GM21529 (cell line): ENCODE data around the gene NCAPG.

Experiments
- ATAC-seq: cut with Tn5 transposase; IDR thresholded peaks from one replicate; pipeline ENCODE4 v1.9.1; 2021; ENCODE audit not compliant: unreplicated experiment

NCAPG gene

DNA sequence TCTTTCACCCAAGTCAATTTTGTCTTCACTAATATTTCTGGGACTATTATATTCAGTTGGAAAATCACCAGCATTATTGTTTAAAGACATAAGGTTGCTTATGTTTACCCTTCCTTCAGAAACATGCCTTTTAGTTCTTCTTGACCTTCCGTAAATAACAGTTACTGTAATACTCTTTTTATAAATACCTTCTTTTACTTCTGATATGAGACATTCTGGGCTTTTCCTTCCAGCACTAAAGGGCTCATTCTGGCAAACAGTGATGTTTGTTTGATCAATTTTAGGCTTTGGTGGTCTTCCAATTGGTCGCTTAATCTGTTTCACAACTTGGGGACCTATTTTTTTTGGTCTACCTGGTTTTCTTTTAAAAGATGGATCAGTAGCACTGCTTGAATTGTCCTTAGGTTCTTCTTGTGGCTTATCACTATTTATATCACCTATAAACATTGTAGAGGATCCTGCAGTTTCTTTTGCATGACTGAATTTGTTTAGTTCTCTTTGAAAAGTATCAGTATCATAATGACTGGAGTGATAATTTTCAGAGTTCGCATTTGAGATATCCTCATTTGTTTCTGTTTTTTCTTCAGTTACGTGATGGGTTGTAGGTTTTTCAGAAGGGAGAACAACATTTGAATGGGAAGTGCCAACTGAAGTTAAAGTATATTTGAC lies 64.8 kb downstream of the NCAPG start:
- peak; percentile 97 for ATAC-seq

DNA sequence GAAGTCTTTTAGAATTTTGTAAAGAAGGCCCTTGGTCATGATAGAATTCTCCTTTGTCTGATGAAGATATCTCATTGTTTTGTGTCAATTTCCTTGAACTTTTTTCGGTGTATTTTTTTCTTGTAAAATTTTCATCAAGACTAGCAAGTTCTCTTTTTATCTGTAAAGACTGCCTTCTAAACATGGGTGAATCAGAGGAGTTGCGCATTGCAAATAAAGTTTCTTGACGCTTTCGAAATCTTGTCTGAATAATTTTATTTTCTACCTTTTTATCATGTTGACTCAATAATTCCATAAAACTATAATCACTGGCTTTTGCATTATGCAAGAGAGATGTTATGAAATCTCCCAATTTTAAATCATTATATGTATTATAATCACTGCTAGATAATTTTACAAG lies 66.2 kb downstream of the NCAPG start:
- no peak for ATAC-seq

DNA sequence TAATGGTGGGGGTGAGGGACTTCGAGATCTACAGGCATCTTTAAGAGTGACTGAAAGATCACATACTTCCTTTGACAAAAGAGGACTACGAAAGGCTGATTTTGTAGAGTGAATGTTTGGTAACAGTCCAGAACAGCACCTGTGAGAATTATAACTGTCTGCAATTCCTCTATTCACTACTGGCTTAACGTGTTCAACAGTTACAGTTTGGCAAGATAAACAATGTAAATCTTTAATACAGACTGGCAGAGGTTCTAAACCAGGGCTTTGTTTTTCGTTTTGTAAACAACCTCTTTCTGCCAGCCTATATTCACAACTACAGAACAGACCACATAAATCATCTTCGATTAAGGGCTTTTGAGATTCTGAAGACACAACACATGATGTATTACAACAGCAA lies 66.9 kb downstream of the NCAPG start:
- ATAC-seq: no peak

DNA sequence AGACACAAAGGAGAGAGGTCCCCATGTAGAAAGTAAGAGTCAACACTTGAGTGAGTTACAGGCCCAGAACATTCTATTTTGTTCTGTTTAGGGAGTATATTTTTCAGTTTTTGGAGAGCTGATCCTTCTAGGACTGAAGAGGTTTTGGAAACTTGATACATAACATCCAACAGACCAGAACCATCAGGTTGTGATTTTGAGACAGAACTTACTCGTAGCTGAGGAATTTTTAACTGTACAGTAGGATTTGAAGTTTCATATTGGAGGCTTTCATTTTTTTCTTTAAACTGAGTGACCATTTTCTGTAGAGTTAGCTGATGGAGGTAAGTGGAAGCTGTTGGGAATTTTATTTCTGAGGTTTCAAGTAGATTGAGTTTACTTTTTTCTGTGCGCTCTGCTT lies 73.3 kb downstream of the NCAPG start:
- no peak for ATAC-seq

DNA sequence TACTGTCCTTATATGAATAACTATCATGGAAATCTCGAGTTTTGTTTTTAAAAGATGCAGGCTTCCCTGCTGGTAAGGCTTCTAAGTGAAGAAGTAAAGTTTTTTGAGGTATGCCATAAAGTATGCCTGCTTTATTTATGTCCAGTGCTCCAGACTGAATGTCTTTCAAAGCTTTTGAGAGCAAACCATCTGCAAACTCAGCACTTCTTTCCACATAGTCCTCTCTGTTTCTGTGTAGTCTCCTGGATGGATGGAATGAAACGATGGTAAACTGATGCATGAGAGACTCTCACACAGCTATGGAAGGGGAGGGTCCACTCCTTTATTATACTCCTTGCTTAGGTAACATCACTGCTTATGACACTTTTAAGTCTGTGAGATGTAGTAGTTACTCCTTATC lies 73.7 kb downstream of the NCAPG start:
- no peak for ATAC-seq

DNA sequence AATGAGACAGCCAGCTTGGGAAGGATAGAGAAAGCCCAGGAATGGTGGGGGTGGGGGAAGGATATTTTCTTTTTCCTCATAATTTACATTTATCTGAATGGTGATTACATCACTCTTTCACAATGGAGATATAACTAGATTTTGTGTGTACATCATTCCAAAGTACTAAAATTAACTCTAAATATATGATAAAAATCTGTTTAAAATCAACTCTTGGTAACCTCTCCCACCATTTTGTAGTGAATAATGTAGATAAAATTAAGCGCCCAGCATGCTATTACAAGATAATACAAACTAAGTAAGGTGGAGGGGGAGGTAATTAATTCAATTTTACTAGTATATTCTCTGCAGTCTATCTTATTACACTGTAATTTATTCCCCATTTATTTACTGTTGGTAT lies 78.9 kb downstream of the NCAPG start:
- ATAC-seq: no peak

DNA sequence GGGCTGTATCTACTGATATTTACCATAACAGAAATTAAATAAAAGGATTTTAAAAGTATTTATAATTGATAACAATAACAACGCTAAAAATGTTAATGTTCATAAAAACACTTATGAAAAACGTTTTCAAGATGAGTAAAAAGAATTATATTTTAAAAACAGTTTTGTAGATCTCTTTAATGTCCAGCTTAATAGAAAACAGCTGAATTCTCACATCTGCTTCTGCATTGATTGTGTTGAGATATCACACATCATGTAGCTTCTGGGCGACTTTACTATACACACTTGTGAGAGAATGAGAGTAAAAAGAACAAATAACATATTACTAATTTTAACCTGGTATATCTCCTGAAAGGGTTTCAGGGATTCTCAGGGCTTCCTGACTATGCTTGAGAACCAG lies 83.6 kb downstream of the NCAPG start:
- no peak for ATAC-seq
